IPS DF 4.7 (cell line): Measurements from ENCODE around the gene FANCG.

Experiments used
- DNase-seq: peaks from one replicate; pipeline ENCODE4 v3.0.0-alpha.2; 2013; ENCODE audit warnings: low spot score; ENCODE audit errors: extremely low read depth

The FANCG gene

GRCh38 chr9:35060548-35061207 is 19.1 kb downstream of the FANCG start:
- no peak for DNase-seq

GRCh38 chr9:35059438-35059837 is 20.3 kb downstream of the FANCG start:
- DNase-seq = no peak

DNA sequence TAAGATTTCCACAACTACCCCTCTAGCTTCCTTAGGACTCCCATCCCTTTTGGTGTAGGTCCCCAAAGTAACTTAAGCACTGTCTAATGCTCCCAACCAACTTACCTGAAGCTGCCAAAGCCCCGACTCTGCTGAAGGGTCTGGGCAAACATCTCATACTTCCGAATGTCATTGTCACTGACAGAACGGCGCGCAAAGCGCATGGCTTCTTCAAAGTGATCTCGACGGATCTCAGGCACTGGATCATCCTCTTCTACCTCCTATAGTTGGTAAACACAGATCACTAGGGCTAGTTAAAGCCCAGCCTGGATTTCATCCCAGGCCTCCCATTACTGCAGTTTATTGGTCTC is 22.5 kb downstream of the FANCG start:
- DNase-seq = no peak

DNA sequence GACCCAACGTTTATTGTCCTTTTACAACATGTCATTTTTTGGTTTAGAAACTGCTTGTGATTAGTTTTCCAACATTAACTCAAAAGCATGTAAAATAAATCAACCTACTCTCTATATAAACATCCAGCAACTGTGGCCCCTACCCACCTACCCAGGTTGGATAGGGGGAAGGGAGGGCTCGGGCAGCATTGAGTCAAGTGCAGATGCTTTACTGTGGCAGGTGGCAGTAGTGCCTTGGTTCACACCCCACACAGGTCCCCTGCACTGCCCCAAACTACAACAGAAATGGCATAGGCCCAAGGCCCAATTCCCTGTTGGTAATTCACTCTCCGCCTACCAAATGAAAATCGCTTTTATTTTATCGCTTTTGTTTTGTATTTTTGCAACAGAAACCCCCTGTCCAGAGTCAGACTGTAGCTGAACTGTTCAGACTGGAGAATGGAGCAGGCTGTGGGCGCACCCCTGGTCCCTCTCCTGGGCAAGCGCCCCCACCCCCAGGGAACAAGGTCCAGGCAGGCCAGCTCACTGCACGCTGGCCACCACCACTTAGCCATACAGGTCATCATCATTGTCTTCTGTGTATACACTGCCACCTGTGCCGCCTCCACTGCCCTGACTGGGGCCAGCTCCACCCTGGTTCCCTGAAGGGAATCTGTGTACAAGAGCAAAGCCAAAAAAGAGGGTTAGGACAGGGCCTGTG is 23.0 kb downstream of the FANCG start:
- DNase-seq = no peak

DNA sequence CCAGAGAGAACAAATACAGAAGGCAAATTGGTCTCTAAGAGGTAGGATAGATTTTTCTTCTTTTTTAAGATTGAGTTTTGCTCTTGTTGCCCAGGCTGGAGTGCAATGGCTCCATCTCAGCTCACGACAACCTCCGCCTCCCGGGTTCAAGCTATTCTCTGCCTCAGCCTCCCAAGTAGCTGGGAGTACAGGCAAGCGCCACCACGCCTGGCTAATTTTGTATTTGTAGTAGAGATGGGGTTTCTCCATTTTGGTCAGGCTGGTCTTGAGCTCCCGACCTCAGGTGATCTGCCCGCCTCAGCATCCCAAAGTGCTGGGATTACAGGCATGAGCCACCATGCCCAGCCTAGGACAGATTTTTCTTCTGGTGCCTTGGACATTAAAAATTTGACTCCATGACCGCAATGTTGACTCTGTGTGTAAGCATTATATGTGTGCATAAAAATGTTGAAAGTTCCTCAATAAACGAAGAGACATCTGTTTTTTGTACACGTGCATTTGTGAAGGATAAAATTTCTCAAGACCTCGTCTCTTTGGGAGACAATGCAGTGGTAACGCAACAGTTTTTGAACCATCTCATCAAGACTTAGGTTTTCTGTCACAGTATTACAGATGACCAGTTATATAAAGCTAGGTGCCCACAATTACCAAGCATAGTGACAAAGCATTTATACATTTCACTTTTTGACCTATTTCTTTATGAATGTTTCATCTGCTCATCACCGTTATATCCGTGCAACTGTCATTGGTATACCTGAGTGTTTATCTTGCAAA is 24.7 kb downstream of the FANCG start:
- no peak for DNase-seq

DNA sequence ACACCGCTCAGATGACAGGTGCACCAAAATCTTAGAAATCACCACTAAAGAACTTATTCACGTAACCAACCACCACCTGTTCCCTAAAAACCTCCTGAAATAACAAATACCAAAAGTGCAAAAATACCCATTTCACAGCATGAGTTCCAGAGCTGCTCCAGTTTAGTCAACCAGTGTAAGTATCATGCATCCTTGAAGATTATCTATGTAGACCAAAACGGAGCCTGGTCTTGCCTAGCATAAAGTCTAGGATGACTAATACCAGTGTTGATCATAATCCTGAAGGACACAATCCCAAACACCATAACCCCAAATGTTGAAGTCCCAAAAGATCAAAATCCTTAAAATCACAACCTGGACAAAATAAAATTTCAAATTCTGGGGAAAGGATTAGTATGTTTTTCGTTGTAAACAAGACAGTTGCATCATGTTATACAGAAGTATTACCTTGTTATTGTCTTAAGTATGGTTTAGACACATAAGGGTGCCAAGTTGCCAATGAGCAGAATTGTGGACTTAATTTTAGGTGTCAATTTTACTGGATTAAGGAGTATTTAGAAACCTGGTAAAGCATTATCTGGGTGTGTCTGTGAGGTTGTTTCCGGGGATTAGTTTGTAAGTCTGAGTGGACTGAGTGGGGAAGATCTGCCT is 25.4 kb downstream of the FANCG start:
- no peak for DNase-seq

DNA sequence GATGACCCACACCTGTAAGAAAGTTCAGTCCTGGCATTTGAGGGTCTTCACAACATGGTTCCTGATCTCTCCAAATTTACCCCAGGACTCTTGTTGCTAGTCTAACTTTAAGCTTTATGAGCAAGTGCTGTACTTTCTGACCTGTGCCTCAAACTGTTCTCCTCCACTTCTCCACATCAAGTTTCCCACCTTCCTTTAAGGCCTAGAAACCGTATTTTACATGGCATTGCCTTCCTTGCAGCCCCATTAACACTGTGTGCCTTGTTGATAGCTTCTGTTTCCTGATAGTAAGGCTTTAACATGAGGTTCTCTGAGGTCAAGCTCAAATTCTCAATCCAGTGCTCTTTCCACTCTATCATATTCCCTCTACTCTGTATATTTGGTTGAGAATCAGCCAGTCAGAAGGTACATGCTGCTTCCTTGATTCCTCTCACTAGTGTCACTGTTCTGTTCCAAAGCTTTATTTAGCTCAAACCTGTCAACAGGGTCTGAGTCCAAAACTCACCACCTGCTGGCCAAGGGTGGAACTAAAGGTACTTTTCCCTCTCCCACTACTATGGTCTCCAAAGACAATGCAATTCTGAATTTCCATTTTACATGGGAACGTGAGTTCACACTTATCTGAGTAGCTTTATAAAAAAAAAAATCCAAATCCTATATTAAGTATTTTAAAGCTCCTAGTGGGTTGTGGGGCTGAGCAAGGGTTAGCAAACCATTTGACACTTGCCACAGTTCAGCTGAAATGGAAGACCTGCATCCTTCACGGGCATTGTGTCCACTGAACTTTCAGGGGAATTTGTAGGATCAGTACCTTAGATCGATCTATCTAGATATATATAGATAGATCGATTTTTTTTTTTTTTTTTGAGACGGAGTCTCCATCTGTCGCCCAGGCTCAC is 28.4 kb downstream of the FANCG start:
- DNase-seq = no peak

- no peak for DNase-seq
Measured at GRCh38 chr9:35048511-35048910, 31.2 kb downstream of the FANCG start.

- no peak for DNase-seq
Measured at GRCh38 chr9:35044071-35044470, 35.7 kb downstream of the FANCG start.

DNA sequence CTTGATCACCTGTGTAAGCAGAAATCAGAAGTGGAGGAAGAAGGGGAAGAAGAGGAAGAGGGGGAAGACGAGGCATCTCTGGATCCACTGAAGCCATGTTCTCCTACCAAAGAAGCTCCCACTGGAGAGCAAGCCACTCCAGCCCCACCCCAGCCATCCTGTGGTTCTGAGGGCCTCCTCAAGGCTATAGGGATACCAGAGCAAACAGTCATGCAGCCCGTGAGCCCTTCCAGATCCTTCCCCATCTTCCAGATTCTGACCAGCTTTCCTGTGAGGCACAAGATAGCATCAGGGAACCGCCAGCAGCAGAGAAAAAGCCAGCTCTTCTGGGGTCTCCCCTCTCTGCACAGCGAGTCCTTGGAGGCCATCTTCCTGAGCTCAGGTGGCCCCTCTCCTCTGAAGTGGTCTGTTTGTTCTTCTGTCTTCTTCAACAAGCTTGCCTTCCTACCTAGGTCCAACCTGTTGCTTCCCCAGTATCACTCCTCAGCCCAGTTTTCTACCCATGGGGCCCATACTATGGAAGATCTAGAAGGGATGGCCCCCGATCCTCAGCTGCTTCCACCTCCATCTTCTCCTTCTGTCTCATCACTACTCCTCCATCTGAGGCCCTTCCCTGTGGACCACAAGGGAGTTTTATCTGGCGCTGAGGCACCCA is 36.7 kb downstream of the FANCG start:
- no peak for DNase-seq

DNA sequence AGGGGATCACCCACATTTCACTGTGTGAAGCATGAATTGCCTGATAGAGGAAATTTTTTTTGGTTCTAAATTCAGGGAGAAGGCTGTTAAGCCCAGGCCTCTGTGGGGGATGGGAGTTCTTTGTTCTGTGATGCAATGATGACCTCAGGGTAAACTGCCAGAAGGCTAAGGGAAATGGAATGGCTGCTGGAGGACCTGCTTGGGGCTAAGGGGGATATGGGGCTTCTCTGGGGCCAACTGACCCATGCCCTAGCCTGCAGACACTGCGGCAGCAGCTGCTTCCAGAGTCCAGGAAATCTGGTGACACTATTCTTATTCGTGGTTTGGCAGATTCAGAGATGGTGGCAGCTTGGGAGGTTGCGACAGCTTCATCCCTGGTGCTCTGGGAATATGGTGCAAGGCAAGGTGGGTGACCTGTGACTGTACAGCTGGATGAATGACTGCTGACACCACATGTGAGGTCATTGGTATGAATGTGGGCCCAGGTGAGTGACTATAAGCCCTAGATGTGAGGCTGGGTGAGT is 37.6 kb downstream of the FANCG start:
- no peak for DNase-seq

DNA sequence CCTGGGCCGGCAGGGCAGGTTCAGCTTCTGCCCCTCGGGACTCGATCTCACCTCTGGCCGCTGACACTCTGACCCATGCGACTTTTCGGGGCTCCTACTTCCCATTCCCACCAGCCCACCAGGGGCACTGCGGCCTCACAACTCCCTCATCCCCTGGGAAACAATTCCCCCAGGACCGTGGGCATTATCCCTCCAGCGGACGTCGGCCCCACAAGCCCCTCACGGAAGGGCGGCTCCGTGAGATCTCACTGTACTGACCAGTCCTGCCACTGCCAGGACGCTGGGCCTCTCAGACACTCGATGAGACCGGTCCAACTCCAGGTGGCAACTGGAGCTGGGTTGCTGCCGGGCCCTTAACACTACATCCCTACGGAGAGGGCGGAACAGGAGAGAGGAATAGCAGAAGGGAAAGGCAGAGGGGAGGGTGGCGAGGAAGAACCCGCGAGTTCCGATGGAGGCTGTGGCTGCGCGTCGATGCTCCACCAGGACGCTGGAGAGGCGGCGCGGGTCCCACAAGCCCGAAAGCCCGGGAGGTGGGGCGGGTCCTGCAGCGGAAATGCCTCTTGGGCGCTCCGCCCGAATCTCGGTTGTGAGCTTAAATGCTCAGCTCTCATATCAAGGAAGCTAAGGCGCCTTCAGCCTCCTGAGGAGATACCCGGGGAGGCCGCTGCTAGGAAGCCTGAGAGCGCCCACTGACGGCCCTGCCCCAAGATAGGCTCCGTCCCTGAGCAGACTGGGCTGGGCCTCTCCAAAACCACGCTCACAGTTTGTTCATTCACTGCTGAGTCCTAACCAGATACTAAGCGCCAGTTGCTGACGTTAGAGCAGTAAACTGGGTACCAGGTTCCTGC is 43.7 kb downstream of the FANCG start:
- DNase-seq = no peak

GRCh38 chr9:35033101-35033500 is 46.6 kb downstream of the FANCG start:
- no peak for DNase-seq

DNA sequence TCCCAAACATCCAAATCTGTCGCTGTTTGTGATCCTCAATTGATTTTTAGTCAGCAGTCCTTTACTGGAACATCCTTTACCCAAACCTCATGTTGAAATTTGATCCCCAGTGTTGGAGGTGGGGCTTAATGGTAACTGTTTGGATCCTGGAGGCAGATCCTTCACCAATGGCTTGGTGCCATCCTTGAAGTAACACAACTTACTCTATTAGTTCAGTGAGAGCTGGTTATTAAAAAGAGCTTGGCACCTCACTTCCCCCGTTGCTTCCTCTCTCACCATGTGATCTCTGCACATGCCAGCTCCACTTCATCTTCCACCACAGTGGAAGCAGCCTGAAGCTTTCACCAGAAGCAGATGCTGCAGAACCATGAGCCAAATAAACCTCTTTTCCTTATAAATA is 49.9 kb downstream of the FANCG start:
- no peak for DNase-seq

DNA sequence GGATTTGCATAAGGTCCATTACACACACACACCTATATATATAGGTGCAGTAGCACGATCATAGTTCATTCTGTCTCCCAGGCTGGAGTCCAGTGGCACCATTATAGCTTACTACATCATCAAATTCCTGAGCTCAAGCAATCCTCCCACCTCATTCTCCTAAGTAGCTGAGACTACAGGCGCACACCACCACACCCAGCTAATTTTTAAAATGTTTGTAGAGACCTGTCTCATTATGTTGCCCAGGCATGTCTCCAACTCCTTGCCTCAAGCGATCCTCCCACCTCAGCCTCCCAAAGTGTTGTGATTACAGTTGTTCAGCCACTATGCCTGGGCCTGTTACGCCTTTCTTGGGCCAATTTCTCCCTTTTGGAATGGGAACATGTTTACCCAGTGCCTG is 50.5 kb downstream of the FANCG start:
- DNase-seq = no peak

DNA sequence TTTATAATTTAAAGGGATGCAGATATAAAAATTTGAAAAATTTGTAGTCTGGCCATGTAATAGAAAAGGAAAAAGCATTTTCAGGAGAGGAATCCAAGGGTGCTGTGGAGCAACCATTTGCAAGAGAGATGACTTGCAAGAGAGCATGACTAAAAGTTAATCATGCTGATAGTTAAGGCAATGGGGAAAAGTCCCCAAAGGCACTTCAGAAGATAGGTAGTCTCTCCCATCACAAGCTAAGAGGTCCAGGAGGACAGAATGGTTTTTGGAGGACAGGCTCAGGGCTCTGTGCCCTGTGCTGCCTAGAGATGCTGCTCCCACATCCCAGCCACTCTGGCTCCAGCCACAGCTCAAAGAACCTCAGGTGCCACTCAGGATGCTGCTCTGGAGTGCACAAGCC is 51.4 kb downstream of the FANCG start:
- no peak for DNase-seq

- DNase-seq = no peak
Measured at GRCh38 chr9:35027860-35028259, 51.9 kb downstream of the FANCG start.

- no peak for DNase-seq
Measured at GRCh38 chr9:35027374-35027773, 52.4 kb downstream of the FANCG start.

GRCh38 chr9:35026671-35027070 is 53.1 kb downstream of the FANCG start:
- DNase-seq = no peak
